ENCODE results near the gene PTPRA.
"Not testable (repeated sequence)": the region's sequence is repeated elsewhere in the genome, so short reads cannot be mapped to it uniquely, and the experiment has no call there.

The PTPRA gene

DNA sequence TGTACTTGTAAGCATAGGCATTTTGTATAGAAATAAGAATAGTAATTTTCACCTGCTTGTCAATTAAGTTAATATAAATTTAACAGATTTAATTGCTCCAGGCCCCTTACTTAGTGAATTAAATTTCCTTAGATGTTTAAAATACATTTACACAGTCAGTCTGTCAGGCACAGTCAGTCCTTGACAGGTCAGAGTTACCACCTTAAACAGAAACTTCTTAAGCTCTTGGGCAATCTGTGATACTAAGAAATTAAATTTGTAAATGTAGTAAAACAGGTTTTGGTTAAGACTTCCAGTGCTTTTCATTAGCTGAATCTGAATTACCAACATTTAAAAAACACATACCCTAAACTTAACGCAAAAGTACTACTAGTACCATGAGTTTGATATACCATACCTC, 15.9 kb downstream of the PTPRA start:
- no peak for DNase-seq

DNA sequence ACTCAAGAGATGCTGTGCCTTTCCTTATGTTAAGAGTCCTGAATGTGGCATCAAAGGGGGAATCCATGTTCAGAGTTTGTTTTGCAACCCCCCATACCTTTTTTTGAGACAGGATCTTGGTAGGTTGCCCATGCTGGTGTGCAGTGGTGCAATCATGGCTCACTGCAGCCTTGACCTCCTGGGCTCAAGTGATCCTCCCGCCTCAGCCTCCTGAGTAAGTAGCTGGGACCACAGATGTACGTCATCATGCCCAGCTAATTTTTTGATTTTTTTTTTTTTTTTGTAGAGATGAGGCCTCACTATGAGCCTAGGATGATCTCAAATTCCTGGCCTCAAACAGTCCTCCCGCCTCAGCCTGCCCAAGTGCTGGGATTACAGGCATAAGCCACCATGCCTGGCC, 16.5 kb downstream of the PTPRA start:
- no peak for DNase-seq

DNA sequence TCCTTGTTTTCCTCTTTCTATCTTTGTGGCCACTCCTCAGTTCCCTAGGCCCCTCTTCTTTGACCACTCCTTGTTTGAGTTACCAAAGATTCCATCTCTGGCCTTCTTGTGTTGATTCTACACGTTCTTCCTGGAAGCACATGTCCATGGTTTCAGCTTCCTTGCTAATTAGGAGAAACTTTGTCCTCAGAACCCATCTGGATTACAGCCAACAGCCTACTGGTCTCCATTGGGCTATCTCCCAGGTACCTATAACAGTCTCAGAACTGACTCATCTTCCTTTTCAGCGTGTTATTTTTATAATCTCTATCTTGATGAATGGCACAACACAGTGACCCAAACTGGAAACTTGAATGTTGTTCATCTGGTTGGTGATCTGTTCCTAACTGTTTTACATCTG, 17.5 kb downstream of the PTPRA start:
- DNase-seq, result no peak

DNA sequence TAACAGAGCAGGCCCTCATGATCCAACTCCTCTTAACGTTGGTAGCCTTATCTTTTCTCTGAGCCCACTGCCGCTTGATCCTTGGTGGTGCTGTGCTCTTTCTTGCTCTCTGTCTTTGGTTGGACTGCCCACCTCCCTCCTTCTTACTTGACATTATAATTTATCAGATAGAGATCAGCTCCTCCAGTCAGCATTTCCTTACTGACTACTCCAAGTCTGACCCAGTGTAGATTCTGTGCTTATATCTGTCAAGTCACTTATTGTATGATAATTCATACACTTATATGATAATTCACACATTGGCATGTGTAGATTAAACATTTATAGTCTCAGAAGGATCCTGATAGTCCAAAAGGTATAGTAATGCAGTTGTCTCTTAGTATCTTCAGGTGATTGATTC, 18.1 kb downstream of the PTPRA start:
- no peak for DNase-seq

DNA sequence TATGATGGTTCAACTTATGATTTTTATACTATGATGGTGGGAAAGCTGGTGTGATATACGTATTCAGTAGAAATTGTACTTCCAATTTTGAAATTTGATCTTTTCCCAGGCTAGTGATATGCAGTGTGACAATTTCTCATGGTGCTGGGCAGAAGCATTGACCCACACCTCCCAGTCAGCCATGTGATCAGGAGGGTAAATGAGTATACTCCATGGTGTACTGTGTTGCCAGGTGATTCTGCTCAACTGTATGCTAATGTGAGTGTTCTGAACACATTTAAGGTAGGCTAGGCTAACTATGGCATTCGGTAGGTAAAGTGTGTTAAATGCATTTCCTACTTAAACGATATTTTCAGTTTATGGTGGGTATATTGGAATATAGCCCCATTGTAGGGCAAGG, 19.1 kb downstream of the PTPRA start:
- DNase-seq, result no peak

DNA sequence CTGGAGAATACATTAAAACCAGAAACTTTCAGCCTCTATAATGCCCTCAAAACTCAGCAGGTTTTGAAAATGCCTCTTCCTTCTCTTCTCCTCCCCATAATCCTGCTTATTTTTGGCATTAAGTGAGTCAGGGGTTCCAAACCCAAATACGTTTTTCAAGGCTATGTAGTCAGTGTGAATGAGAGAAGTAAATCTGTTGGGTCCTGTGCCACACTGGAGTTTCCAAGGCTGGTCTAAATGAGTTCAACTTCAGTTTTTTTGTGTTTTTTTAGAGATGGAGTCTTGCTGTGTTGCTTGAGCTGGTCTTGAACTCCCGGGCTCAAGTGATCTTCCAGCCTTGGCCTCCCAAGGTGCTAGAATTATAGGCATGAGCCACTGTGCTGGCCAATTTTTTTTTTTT, 20.9 kb downstream of the PTPRA start:
- DNase-seq, result no peak

DNA sequence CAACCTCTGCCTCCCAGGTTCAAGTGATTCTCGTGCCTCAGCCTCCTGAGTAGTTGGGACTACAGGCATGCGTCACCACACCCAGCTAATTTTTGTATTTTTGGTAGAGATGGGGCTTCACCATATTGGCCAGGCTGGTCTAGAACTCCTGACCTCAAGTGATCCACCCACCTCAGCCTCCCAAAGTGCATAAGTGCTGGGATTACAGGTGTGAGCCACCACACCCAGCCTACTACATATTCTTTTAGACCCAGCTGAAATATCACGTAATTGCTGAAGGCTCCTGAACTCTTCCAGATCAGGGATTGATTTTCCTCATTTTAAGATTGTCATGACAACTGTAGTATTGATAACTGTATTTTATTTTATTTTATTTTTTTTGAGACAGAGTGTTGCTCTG, 21.9 kb downstream of the PTPRA start:
- not testable (repeated sequence) for DNase-seq

DNA sequence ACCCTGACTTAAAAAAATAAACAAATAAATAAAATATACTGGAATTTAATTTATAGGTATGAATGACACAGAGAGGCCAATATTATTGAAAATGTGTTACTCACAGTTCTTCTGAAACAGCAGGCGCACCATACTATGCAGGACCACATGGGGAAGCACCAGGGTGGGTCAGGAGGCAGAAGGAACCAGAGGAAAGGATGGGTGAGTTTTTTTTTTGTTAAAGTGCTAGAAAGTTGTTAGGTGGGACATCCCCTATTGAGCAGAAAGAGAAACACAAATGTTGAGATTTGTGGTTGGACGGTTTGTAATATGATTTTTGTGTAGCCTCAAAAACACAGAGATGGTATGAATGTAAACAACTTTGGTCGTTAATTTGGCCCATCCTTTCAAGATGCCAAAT, 26.0 kb downstream of the PTPRA start:
- no peak for DNase-seq

DNA sequence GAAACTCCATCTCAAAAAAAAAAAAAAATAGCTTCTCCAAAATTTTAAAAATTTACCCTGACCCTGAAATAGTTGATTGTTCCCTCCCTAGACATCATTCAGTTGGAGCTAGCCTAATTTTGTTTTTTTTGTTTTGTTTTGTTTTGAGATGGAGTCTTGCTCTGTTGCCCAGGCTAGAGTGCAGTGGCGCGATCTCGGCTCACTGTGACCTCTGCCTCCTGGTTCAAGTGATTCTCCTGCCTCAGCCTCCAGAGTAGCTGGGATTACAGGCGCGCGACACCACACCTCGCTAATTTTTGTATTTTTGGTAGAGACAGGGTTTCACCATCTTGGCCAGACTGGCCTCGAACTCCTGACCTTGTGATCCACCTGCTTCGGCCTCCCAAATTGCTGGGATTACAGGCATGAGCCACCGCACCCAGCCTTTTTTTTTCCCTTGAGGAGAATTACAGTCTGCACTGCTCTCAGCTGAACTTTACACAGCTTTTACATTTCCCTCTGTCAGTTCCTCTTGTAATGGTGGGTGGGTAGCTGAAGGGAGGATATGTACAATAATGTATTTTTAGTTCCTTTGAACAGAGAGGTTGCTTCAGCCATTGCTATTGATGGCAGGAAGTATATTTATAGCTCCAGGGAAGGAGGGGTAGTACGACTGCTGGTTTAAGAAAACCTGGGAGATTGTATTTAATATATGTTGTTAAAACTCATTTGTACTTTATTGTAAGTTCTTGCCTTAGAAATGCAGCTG, 27.7 kb downstream of the PTPRA start:
- DNase-seq, result no peak

DNA sequence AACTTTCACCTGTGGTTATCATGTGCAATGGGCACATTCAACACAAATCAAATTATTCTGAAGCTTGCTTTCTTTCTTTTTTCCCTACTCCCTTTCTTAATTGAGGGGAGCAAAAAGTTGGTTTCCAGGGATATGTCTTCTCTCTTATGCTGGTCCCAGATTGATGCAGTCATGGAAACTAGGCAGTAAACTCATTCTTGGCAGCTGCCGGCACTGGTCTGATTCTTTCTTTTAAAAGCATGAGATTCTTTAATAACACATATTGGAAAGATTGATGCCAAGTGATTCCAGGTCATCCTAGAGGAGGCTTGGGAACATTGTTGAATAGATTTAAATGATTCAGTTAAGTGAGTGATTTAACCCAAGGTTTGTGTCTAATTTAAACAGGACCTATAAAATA, 29.0 kb downstream of the PTPRA start:
- DNase-seq, result no peak

DNA sequence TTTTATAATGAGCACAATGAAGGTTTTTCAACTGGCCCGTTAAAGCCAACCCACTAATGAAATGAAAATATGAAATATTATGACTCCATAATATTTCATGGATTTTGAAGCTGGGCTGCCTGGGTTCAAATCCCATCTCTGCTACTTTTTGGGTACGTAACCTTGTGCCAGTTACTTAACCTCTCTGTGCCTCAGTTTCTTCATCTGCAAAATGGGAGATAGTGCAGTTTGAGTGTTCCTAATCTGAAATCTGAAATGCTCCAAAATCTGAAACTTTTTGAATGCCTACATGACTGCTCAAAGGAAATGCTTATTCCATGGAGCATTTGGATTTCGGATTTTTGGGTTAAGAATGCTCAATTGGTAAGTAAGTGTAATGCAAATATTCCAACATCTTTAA, 29.5 kb downstream of the PTPRA start:
- DNase-seq, result no peak

DNA sequence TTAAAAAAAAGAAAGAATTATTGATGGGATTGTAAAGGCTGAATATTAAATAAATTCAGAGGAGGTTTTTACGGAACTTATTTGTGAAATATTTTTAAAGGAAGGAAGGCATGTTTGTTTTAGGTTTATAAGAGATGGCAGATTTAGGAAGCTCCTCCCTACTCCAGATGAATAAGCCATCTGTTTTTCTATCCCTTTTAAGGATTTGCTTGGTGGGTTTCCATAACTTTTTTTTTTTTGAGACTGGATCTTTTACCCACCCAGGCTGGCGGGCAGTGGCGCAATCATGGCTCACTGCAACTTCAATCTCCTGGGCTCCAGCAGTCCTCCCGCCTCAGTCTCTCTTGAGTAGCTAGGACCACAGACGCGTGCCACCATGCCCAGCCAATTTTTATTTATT, 30.4 kb downstream of the PTPRA start:
- DNase-seq, result no peak

DNA sequence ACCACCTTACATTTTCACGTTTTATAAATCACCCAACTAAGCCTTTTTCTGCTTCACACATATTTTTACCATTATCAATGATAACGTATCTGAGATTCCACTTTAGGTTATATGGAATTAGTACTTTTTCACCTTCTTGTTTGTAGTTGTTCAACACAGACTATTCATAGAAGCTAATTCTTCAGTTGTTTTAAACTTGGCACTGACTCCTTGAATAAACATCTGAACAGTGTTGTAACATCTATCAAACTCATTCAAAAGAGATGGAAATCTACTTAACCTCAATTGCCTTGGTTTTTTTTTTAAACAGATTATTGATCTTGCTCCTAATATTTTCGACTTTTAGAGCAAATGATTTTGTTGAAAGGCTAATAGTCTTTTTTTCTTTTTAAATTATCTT, 34.2 kb downstream of the PTPRA start:
- no peak for DNase-seq

DNA sequence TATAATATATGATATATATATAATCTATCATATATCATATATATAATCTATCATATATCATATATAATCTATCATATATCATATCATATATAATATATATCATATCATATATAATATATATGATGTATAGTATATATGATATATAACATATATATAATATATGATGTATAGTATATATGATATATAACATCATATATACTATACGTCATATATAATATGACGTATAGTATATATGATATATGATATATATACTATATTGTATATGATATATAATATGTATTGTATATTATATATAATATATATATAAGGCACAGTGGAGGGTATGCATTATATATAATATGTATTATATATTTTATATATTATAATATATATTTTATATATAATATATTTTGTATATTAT, 36.7 kb downstream of the PTPRA start:
- DNase-seq, result no peak

DNA sequence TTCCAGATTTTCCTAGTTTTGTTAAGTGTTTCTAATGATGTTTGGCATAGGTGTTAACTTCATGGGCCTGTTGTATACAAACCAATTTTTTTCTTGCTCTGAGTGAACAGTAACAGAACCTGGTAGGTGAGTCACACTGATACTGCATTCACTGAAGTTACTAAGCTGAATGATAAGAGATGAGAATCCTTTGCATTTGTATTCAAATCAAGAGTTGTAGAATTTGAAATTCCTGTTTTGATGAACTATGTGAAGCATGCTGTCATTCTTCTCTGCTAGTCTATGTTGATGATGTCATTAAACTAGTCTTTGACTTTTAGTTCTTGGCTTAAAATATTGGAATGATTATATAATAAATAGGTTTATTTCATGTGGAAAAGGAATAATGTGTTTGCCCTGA, 37.9 kb downstream of the PTPRA start:
- DNase-seq, result no peak

DNA sequence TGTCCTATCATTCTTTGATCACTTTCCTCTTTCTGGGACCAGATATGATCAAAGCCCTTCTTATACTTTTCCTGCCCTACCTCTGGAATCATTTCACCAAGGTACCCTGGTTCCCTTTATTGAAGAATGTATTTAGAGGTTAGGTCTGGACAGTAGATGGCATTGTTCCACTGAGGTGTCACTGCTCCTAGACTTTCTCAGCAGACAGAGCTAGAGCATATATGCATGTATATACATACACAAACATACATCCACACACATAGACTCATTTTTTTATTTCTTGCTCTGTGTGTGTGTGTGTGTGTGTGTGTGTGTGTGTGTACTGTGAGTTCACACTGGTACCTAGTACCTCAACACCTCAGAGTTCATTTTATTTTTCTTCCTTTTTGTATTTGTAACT, 40.9 kb downstream of the PTPRA start:
- no peak for DNase-seq

DNA sequence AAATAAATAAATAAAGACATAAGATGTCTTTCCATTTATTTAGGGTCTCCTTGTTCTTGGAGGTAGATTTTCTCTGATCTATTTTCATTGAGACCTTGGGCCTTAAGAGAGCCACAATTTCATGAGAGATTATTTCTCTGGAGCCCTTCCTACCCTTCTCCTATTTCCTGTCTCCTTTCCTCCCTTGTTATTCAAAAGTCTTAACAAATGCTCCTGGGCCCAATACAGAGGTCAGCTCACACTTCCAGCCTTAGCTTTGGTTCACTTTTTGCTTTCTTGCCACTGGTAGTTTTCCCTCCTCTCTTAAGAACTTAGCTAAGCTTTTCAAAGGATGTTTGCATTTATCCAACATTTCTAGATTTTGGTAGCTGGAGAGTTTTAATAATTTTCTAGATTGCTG, 44.0 kb downstream of the PTPRA start:
- DNase-seq, result no peak

DNA sequence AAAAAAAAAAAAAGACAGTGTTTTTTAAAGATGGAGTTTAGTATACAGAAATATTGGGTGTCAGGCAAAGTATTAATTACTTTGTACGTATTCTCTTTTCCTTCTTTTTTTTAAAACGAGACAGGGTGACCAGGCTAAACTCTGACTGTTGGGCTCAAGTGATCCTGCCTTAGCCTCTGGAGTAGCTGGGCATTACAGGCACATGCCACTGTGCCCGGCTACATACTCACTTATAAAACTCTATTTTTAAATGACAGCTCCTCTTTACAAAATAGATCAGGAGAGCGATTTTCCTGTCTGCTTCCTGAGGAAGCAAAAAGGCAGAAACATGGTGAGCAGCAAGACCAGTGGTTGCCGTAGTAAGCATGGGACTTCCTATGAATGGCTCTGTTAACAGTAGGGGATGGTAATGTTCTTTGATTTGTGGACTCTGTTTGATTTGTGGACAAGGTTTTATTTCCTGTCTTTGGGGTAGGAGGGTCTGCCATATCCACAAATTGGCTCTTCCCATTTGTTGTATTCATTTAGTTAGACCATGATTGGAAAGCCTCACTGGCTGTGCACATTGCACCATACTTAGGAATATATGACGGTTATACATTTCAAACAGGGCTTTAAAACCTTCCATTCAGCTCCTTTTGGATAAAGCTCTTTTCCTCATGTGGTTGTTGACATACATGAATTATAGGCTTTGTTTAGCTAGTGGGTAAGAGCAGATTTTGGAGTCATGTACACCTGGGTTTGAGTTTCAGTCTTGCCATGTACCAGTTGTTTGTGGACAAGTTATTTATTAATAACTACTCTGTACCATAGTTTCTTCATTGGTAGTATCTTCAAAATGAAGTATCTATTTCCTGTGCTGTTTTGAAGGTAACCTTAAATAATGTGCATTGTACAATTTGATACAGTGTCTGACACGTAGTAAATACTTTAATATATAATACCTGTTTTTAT, 45.1 kb downstream of the PTPRA start:
- no peak for DNase-seq

DNA sequence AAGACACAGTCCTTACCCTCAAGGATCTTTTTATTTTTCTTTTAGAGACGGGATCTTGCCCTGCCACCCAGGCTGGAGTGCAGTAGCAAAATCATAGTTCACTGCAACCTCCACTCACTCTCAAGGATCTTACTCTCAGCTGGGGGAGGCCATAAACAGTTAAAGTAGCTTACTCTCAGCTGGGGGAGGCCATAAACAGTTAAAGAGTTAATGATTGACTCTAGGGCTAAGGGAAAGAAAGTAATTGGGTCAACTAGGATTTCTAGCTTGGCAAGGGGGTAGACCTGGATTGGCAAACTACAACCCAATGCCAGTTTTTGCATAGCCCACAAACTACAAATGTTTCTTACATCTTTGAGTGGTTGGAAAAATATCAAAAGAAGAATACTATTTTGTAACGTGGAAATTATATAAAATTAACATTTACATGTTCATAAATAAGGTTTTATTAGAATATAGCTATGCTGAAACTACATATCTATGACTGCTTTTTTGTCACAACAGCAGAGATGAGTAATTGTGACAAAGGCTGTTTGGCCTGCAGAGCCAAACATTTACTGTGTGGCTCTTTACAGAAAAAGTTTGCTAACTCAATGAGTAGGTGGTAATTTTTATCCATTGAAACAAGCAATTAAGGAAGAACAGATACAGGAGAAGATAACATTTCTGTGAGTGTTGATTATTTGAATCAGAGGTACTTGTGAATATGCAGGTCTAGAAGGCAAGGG, 46.4 kb downstream of the PTPRA start:
- DNase-seq, result no peak

DNA sequence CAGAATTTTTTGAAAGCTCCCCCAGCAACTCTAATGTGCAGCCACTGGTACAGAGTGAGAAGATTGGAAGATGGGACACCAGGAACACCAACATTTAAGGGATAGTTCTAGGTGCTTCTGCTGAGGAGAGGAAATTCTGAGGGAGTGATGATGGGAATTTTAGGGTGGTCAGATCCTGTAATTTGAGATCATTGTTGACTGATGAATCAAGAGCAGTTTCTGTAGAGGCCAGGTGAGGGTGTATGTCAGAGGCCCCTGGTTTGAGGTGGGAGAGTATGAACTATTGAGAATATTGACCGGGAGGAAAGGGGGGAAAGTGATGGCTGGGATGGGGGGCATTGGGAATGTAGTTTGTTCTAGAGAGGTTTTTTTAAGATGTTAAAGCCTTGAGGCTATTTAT, 47.2 kb downstream of the PTPRA start:
- DNase-seq, result no peak

DNA sequence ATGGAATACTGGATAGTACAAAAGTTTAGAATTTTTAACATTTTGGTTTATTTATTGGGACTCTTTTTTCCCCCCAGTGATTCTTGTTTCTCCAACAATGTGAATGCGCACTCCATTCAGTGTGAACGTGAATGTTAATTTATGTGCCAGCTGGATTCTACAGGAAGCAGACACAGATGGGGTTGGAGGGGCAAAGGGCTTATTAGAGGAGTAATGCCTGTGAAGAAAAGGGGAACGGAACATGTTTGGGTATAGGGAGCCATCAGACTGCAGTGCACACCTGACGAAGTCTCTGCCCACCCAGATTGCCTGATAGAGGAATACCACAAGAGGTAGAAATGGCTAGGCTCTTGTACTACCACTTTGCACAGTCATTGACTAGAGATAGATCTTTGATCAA, 48.2 kb downstream of the PTPRA start:
- DNase-seq, result no peak

DNA sequence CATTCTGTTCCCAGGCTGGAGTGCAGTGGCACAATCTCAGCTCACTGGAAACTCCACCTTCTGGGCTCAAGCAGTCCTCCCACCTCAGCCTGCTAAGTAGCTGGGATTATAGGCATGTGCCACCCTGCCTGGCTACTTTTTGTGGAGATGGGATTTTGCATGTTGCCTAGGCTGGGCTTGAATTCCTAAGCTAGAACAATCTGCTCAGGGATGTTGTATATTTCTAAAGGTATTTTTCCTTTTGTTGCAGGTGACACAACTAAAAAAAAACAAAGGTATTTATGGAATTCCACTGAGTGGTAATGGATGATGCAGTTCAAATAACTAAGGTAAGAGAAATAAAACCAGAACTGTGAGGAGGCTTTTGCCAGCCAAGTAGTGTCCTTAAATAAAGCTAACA, 49.7 kb downstream of the PTPRA start:
- DNase-seq, result no peak

DNA sequence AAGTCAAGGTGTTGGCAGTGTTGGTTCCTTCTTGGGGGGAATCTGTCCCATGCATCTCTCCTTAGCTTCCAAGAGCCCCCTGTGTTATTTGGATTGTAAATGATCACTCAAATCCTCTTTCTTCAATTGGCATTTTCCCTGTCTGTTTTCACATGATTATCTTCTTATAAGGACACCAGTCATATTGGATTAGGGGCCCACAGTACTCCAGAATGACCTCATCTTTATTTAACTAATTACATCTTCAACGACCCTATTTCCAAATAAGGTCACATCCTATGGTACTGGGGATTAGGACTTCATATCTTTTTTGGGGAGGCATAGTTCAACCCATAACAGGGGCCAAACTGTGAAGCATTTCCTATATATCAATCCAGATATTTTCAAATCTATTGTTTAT, 57.3 kb downstream of the PTPRA start:
- DNase-seq, result no peak

DNA sequence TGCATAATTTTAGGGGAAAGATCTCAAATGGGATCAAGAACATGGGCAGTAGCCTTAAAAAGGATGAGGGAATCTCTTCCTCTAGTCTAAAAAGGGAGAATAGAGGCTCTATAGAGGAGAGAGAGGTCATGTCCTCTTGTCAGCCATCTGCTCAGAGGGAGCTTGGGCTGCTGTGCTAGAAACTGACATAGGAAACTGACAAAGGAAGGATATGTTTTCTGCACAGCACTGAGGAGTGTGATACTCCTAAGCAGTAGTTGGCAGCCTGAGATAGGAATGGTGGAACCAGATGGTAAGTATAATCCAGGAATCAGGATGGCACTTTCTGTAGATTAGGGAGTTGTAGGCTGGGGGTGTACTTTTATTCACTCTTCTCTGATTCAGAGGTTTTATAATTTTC, 59.2 kb downstream of the PTPRA start:
- DNase-seq, result no peak

Data from activated CD4-positive, alpha-beta T cell treated with anti-CD3 and anti-CD28 coated beads for 1 hour (primary cell).